Fibroblast of lung (primary cell): ENCODE data around the gene PCDHGA1. TPM values are rescaled to one million over a fixed set of nuclear protein-coding genes. Genes with fewer than 3 reads are reported as not detected.
"Not testable (repeated sequence)": the region's sequence is repeated elsewhere in the genome, so short reads cannot be mapped to it uniquely, and the experiment has no call there.

ENCODE experiments used
- DNase-seq, 2 donors: peaks; one replicate each; pipeline versions ENCODE4 v3.0.0 to v3.0.0-alpha.2; 2010; ENCODE audit warnings: low read depth in 2 of 2
- H2AFZ ChIP-seq: 2 replicates; pipeline ENCODE4 v1.5.1; 2012; ENCODE audit warnings: low read length, control low read depth, inconsistent platforms
- H3K27ac ChIP-seq: 2 replicates; pipeline ENCODE4 v1.5.1; 2011; ENCODE audit warnings: low read length, control low read depth; ENCODE audit not compliant: insufficient read depth
- H3K27me3 ChIP-seq: 2 replicates; pipeline ENCODE4 v1.5.1; 2011; ENCODE audit warnings: mild to moderate bottlenecking, low read length; ENCODE audit not compliant: control insufficient read depth, insufficient read depth
- H3K36me3 ChIP-seq: 2 replicates; pipeline ENCODE4 v1.5.1; 2011; ENCODE audit warnings: low read length; ENCODE audit not compliant: control insufficient read depth, insufficient read depth
- H3K4me1 ChIP-seq: 2 replicates; pipeline ENCODE4 v1.5.1; 2011; ENCODE audit warnings: low read length; ENCODE audit not compliant: control insufficient read depth, insufficient read depth; ENCODE audit errors: extremely low read depth
- H3K4me2 ChIP-seq: 2 replicates; pipeline ENCODE4 v1.5.1; 2011; ENCODE audit warnings: low read length, control low read depth; ENCODE audit not compliant: insufficient read depth; ENCODE audit errors: extremely low read depth
- H3K4me3 ChIP-seq, 4 experiments: fragments of 200-600 bp in 1 of 4; sonication (generic) in 1 of 4; replicated peaks in 1 of 4; 2 replicates each; pipeline ENCODE4 v1.5.1; 2011 to 2016; ENCODE audit warnings: low read length in 4 of 4, low read depth in 3 of 4, mild to moderate bottlenecking in 3 of 4, control low read depth in 2 of 4, inconsistent platforms in 1 of 4, mixed read lengths in 1 of 4; ENCODE audit not compliant: insufficient read depth in 1 of 4; ENCODE audit errors: control extremely low read depth in 1 of 4
- H3K79me2 ChIP-seq: 2 replicates; pipeline ENCODE4 v1.5.1; 2012; ENCODE audit warnings: mild to moderate bottlenecking, low read length, inconsistent platforms; ENCODE audit not compliant: control insufficient read depth, insufficient read depth
- H3K9ac ChIP-seq: 2 replicates; pipeline ENCODE4 v1.5.1; 2011; ENCODE audit warnings: mild to moderate bottlenecking, low read length, control low read depth; ENCODE audit not compliant: insufficient read depth
- H3K9me3 ChIP-seq: 2 replicates; pipeline ENCODE4 v1.5.1; 2012; ENCODE audit warnings: low read depth, low read length; ENCODE audit not compliant: control insufficient read depth, insufficient read depth
- H4K20me1 ChIP-seq: 2 replicates; pipeline ENCODE4 v1.5.1; 2011; ENCODE audit warnings: low read length; ENCODE audit not compliant: control insufficient read depth, insufficient read depth; ENCODE audit errors: extremely low read depth
- EZH2 ChIP-seq: IDR thresholded peaks from 2 replicates; pipeline ENCODE4 v1.5.1; 2012; ENCODE audit warnings: low read length, control low read depth, mild to moderate bottlenecking; ENCODE audit errors: missing control alignments
- polyA plus RNA-seq, 2 donors: library from polyadenylated mRNA; depleted of rRNA in 1 of 2; stranded (reverse) in 1 of 2; unstranded in 1 of 2; fragments of >200 nt; gene quantifications; 2 replicates each; pipeline ENCODE4 v1.2.1, GENCODE V29; 2011 to 2012; ENCODE audit warnings: missing spikeins in 1 of 2
- total RNA-seq: library from RNA; depleted of rRNA; stranded (reverse); fragments of >200 nt; gene quantifications from 2 replicates; pipeline ENCODE4 v1.2.1, GENCODE V29; 2014
- TF ChIP-seq, protein P1 (sequence below), 2 donors: IDR thresholded peaks in 1 of 2; conservative IDR thresholded peaks in 1 of 2; 1 replicate in 1 of 2; 2 replicates in 1 of 2; pipeline ENCODE4 v1.5.1; 2011 to 2012; ENCODE audit warnings: low read length in 2 of 2, control low read depth in 1 of 2, inconsistent platforms in 1 of 2, low read depth in 1 of 2, mild to moderate bottlenecking in 1 of 2

Gene PCDHGA1
- total and polyA plus RNA-seq, 2 donors (not counting 1 experiment from before 2014, with no cell fraction given), result 1.6 to 1.8 TPM

DNA sequence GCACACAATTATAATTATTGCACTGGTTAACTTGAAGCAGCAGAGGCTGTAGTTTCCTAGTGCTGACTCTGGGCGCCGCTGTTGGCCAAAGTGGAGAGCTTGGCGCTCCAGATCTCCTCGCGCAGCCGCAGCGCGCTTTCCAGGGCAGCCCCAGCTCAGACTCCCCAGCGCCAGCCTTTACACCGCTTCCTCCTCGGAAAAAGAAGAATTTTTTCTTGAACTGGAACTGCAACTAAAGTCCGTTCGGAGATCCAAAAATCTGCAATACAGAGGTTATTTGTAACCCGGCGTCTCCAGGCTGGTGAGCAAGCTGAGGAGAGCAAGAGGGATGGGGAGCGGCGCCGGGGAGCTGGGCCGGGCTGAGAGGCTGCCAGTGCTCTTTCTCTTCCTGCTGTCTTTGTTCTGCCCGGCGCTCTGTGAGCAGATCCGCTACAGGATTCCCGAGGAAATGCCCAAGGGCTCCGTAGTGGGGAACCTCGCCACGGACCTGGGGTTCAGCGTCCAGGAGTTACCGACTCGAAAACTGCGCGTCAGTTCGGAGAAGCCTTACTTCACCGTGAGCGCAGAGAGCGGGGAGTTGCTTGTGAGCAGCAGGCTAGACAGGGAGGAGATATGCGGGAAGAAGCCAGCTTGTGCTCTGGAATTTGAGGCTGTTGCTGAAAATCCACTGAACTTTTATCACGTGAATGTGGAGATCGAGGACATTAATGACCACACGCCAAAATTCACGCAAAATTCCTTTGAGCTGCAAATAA, 57.4 kb downstream of the PCDHGA1 start, which contains the start of gene PCDHGB4:
PCDHGB4 (plus strand) TSS at position 142 of the 755 bp plus-strand sequence; CDS start at position 329, 187 bp downstream.
- H3K9ac ChIP-seq, H3K9me3 ChIP-seq, H3K4me1 ChIP-seq, H3K36me3 ChIP-seq, H4K20me1 ChIP-seq, H3K79me2 ChIP-seq, H3K27ac ChIP-seq, H3K27me3 ChIP-seq, H3K4me2 ChIP-seq, H2AFZ ChIP-seq: not testable (repeated sequence)
- peak within 1 kb of the TSS in 2 of 4 experiments; percentile 45 to 53 for H3K4me3 ChIP-seq
- TF ChIP-seq, protein P1, sequence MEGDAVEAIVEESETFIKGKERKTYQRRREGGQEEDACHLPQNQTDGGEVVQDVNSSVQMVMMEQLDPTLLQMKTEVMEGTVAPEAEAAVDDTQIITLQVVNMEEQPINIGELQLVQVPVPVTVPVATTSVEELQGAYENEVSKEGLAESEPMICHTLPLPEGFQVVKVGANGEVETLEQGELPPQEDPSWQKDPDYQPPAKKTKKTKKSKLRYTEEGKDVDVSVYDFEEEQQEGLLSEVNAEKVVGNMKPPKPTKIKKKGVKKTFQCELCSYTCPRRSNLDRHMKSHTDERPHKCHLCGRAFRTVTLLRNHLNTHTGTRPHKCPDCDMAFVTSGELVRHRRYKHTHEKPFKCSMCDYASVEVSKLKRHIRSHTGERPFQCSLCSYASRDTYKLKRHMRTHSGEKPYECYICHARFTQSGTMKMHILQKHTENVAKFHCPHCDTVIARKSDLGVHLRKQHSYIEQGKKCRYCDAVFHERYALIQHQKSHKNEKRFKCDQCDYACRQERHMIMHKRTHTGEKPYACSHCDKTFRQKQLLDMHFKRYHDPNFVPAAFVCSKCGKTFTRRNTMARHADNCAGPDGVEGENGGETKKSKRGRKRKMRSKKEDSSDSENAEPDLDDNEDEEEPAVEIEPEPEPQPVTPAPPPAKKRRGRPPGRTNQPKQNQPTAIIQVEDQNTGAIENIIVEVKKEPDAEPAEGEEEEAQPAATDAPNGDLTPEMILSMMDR (conservative IDR thresholded peaks at IDR 0.05 in 1 of 2, IDR thresholded peaks at IDR 0.05 in 1 of 2; ENCODE audit: low read depth in 1 of 2, low read length in 2 of 2), result peak; percentile 37 to 53
- peak; percentile 46 to 56 for DNase-seq

DNA sequence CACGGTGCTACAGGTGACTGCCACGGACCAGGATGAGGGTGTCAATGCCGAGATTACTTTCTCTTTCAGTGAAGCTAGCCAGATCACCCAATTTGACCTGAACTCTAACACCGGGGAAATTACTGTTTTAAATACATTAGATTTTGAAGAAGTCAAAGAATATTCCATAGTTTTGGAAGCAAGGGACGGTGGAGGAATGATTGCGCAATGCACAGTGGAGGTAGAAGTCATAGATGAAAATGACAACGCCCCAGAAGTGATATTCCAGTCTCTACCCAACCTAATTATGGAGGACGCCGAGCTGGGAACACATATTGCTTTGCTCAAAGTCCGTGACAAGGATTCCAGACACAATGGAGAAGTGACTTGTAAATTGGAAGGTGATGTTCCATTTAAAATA, 58.3 kb downstream of the PCDHGA1 start:
- Histone ChIP-seq H4K20me1 (no peaks in the 10 kb centered on the region), H3K36me3 (no peaks in the 10 kb centered on the region), H3K4me3 (no peak overlapping the region), H3K27ac (no peak overlapping the region), H3K27me3 (no peaks in the 10 kb centered on the region), H3K9ac (no peak overlapping the region), H2AFZ (no peak overlapping the region), H3K9me3 (peaks cover 5% of the 10 kb centered on the region), H3K4me1 (no peaks in the 10 kb centered on the region), H3K79me2 (no peaks in the 10 kb centered on the region), H3K4me2 (no peak overlapping the region)
- DNase-seq, result no peak
- TF ChIP-seq, protein P1 (conservative IDR thresholded peaks at IDR 0.05 in 1 of 2, IDR thresholded peaks at IDR 0.05 in 1 of 2; ENCODE audit: low read depth in 1 of 2, low read length in 2 of 2), result no peak
- no peak for TF ChIP-seq EZH2

GRCh38 chr5:141389153-141390042, 59.1 kb downstream of the PCDHGA1 start:
- DNase-seq, result no peak
- no peaks in the 10 kb centered on the region for H3K4me1 ChIP-seq
- H3K27me3 ChIP-seq, result no peaks in the 10 kb centered on the region
- no peak overlapping the region for H3K27ac ChIP-seq
- no peak overlapping the region for H3K9ac ChIP-seq
- H3K79me2 ChIP-seq, result no peaks in the 10 kb centered on the region
- H3K36me3 ChIP-seq, result no peaks in the 10 kb centered on the region
- H3K4me2 ChIP-seq, result no peak overlapping the region
- H3K4me3 ChIP-seq, result no peak overlapping the region
- H3K9me3 ChIP-seq, result peaks cover 6% of the 10 kb centered on the region
- no peak overlapping the region for H2AFZ ChIP-seq
- TF ChIP-seq, protein P1 (conservative IDR thresholded peaks at IDR 0.05 in 1 of 2, IDR thresholded peaks at IDR 0.05 in 1 of 2; ENCODE audit: low read depth in 1 of 2, low read length in 2 of 2), result no peak
- no peak for TF ChIP-seq EZH2
- no peaks in the 10 kb centered on the region for H4K20me1 ChIP-seq
